OCI-LY1 (cell line): Measurements from ENCODE around the gene ERN1.

ENCODE experiments used
- EZH2 ChIP-seq: fragments of 200-600 bp; sonication (generic), shearing (Covaris generic); IDR thresholded peaks from 2 replicates; pipeline ENCODE4 v1.8.0; 2017; ENCODE audit warnings: borderline replicate concordance, mixed run types, mild to moderate bottlenecking, antibody characterized with exemption, low read length, moderate library complexity, mixed read lengths
- TF ChIP-seq, protein P1 (sequence below): fragments of 200-600 bp; sonication (generic), shearing (Covaris generic); IDR thresholded peaks from 2 replicates; pipeline ENCODE4 v1.5.1; 2017; ENCODE audit warnings: mild to moderate bottlenecking, antibody characterized with exemption, low read length, moderate library complexity, mixed read lengths

DNA sequence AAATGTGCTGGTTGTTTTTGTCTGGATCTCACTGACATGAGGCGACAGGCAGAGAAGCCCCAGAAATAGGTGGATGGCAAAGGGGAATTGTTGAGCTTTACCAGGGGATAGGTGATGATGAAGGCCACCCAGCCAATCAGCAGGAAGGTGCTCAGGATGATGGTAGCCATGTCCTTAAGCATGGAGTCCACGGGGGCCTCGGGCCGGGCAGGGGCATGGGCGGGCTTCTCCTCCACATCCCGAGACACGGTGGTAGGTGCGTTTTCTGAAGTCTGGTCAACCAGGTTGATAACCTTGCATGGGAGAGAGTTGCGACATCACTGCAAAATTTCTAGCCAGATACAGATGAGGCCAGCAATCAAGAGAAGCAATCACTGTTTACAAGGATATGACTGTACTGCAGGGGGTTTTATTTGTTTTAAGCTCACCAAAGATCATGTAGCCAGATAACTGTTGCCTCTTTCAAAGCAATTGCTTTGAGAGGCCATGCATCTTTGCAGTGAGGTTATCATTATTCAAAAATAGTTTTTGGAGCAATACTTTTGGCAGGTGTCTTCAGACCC, 72.2 kb downstream of the ERN1 start:
- TF ChIP-seq, protein P1, sequence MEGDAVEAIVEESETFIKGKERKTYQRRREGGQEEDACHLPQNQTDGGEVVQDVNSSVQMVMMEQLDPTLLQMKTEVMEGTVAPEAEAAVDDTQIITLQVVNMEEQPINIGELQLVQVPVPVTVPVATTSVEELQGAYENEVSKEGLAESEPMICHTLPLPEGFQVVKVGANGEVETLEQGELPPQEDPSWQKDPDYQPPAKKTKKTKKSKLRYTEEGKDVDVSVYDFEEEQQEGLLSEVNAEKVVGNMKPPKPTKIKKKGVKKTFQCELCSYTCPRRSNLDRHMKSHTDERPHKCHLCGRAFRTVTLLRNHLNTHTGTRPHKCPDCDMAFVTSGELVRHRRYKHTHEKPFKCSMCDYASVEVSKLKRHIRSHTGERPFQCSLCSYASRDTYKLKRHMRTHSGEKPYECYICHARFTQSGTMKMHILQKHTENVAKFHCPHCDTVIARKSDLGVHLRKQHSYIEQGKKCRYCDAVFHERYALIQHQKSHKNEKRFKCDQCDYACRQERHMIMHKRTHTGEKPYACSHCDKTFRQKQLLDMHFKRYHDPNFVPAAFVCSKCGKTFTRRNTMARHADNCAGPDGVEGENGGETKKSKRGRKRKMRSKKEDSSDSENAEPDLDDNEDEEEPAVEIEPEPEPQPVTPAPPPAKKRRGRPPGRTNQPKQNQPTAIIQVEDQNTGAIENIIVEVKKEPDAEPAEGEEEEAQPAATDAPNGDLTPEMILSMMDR, result no peak
- TF ChIP-seq EZH2, result no peak
